Posterior cingulate gyrus (tissue), 11 donors: ENCODE results near the gene SFT2D2.
"Not testable (repeated sequence)": the region's sequence is repeated elsewhere in the genome, so short reads cannot be mapped to it uniquely, and the experiment has no call there.

Source experiments
- DNase-seq, 10 donors: peaks; one replicate each; pipeline versions ENCODE4 v3.0.0 to v3.0.0-alpha.2; 2020 to 2021; ENCODE audit warnings: mixed read lengths in 3 of 10
- intact Hi-C: fragments of 100-400 bp; cut with DNase I; formaldehyde crosslinking; loops from one replicate; pipeline ENCODE4 v1.15.1; 2023

SFT2D2 gene

DNA sequence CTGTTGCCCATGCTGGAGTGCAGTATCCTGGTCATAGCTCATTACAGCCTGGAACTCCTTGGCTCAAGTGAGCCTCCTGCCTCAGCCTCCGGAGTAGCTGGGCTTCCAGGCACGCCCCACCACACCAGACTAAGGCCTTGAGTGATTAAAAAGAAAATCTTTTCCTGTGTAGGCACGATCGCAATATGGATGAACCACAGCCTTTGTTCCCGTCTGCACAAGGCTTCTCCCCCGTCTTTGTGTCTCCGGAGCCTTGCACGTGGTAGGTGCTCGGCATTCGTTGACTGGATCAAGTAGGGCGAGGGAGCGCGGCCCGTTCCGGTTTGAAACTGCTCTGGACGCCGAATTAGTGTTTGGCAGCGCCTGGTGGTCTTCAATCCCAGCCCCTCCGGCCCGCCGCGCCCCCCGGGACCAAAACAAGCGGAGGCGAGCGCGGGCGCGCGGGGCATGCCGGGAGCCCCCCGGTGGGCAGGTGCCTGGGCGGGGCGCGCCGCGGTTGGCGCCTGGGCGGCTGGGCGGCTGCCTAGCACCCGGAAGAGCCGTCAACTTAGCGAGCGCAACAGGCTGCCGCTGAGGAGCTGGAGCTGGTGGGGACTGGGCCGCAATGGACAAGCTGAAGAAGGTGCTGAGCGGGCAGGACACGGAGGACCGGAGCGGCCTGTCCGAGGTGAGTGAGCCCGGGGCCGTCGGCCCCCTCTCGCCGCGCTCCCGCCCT lies at the start of gene SFT2D2:
SFT2D2 (plus strand) TSS at position 529 of the 715 bp plus-strand sequence; CDS start at position 605, 76 bp downstream.
- intact Hi-C loops = loop anchor here (5.0 kb wide), 1 partner anchor 48 kb away; the partner anchor contains the start of gene TIPRL
- peak; percentile 35 to 95 (median 64) for DNase-seq

- intact Hi-C loops = loop anchor here (5.0 kb wide), 1 partner anchor 49 kb away; the partner anchor contains the start of gene SFT2D2
- DNase-seq = no peak
Measured at GRCh38 chr1:168178227-168178637, 47.6 kb upstream of the SFT2D2 start.

DNA sequence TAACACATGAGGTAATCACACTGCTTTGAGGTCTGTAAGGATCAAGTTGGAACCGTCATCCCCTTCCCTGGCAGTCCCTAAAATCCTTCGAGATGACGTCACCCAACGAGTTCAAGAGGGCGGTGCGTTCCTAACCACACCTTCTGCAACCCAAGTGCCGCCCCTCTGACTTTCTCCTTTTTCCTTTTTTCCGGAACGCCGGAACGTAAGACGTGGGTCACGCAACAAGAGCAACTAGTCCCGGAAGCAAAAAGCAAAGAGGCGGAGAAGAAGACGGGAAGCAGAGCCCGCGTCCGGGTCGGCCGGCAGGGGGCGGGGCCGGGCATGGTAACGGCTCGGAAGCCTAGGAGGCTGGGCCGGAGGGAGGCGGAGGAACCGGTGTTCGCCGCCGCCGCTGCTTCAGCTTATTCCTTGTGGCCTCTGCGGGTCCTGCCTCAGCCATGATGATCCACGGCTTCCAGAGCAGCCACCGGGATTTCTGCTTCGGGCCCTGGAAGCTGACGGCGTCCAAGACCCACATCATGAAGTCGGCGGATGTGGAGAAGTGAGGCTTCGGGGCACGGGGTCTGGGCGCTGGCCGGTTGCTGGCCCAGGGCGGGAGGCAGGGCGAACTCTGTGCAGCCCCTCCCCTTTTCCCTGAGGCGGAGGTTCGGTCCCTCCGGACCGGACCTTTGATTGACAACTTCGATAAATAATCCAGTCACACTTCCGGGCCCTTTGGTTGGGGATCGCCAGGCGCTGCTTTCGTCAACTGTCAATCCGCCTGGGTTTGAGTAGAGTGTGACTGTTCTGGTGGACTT lies 47.0 kb upstream of the SFT2D2 start, which contains the start of gene TIPRL:
TIPRL (plus strand) TSS at position 325 of the 800 bp plus-strand sequence; CDS start at position 441, 116 bp downstream.
- DNase-seq = peak; percentile 91 to 99 (median 96)
- intact Hi-C loops = loop anchor here (5.0 kb wide), 1 partner anchor 48 kb away; the partner anchor contains the start of gene SFT2D2

- DNase-seq = peak in 3 of 10 donors; percentile 6 to 17 (median 13)
- intact Hi-C loops = loop anchor here (5.0 kb wide), 1 partner anchor 48 kb away; the partner anchor contains the start of gene SFT2D2
Measured at GRCh38 chr1:168179438-168180147, 46.2 kb upstream of the SFT2D2 start.

DNA sequence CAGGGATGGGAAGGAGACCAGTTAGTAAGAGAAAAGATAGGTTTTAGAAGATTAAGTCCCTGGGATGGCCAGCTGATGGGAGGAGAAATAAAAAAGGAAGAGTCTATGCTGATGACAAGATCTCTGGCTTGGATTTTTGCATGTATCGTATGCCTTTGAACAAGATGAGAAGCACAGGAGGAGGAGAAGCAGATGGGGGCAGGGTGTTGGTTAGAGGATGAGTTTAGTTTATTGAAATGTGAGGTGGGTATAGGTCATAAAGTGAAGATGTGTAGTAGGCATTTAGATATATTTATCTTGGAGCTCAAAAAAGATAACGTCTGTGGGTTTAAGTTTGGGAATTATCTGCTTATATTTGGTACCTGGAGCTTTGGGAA lies 45.7 kb upstream of the SFT2D2 start:
- intact Hi-C loops = no loop called here
- DNase-seq = no peak

- peak in 1 of 10 donors; percentile 57 for DNase-seq
- intact Hi-C loops = not testable (repeated sequence)
Measured at GRCh38 chr1:168181063-168181720, 44.6 kb upstream of the SFT2D2 start.

DNA sequence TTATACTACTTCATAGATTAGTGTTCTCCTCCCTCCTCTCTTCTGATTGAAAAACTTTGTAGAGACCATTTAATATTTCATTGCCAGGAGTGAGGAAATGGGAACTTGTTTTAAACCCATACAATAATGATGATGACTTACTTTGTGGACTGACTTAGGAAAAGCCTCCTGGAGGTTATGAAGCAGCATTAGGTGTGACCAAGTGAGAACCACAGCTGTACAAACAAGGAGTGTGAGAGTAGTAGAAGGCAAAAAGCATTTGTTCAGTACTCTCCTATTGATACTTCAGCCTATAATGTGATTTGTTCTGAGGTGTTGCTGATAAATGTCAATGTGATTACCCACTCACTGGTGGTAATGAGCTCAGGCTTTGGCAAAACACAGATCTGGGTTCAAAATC lies 38.6 kb upstream of the SFT2D2 start:
- intact Hi-C loops = no loop called here
- DNase-seq = no peak

DNA sequence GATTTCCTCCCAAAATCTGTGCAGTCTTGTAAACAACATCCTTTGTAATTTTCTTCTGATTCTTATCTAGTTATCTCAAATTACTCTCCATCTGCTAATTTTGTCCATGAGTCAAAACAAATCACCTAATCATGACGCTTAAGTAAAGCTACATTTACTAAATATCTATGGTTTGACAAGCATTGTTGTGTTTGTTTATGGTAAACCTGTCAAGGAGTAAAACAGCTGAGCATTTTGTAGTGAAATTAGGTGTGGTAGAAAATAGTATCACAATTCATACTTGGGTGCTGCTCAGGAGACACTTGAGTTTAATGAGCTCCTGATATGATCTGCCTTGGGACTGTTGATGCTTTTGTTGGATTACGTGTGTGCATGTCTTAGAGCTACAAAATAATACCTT lies 35.4 kb upstream of the SFT2D2 start:
- intact Hi-C loops = no loop called here
- no peak for DNase-seq

DNA sequence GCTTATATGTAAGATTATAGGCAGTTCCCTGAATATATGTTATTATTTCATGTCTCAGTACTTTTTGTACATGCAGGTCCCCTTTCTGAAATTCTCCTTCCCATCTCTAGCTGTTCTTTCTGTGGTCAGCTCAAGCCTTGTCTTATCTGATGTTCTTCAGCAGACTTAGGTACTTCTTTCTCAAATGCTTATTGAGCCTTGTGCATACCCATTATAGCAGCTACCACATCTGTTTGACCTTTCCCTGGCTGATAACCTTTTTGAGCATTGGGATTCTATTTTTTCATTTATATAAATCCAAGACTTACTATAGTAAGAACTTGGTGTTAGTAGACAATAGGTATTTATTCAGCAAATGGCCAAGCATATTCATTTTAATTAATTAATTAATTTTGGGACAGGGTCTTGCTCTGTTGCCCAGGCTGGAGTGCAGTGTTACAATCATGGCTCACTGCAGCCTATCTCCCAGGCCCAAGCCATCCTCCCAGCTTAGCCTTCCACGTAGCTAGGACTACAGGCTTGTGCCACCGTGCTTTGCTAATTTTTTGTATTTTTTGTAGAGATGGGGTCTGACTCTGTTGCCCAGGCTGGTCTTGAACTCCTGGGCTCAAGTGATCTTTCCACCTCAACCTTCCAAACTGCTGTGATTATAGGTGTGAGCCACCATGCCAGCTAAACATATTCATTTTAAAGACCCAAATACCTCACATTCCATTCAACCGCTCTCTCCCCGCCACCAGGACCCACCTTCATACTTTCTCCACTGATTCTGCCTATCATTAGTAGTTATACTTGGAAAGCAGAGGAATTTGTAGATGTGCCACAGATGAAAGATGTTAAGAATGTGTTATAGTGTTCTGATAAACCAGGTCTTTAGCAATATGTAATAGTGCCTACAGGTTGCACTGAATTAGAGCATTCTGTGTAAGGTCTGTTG lies 30.3 kb upstream of the SFT2D2 start:
- peak in 1 of 10 donors; percentile 22 for DNase-seq
- intact Hi-C loops = no loop called here

GRCh38 chr1:168199056-168199455 lies 26.7 kb upstream of the SFT2D2 start:
- intact Hi-C loops = no loop called here
- no peak for DNase-seq

DNA sequence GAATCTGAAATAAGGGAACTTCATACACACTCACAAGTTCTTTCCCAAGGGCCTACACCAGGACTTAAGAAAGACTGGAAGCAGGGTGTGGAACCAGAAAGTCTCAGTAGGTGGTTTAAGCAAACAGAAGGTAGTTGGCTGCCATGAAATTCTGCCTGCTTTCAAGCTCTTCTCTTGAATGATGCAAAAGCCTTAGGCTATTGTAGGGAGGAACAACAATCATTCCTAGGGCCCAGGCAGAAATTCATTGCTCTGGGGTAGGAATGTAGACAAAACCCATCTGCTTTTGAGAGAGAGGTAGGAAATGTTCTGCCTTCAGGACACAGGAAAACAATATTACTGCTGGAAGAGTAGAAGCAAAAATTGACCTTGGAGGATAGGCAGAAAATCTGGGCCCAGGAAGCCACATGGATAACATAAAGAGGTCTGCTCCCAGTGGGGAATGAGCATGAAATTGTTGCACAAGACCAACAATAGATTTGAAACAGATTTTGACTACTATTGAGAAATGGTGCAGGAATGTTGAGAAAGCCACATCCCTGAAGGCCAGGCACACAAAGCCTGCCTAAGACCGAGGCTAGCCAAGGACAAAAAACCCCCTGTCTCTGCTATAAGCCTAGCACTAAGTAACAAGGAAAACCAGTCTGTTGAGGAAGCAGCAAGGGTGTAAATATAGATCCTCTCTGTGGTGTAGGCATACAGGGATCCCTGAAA lies 22.7 kb upstream of the SFT2D2 start:
- DNase-seq = no peak
- intact Hi-C loops = no loop called here

GRCh38 chr1:168206111-168206510 lies 19.7 kb upstream of the SFT2D2 start:
- DNase-seq = no peak
- intact Hi-C loops = no loop called here

GRCh38 chr1:168207673-168208072 lies 18.1 kb upstream of the SFT2D2 start:
- DNase-seq, intact Hi-C loops: not testable (repeated sequence)

GRCh38 chr1:168210312-168210711 lies 15.5 kb upstream of the SFT2D2 start:
- no peak for DNase-seq
- intact Hi-C loops = no loop called here

GRCh38 chr1:168213349-168213748 lies 12.5 kb upstream of the SFT2D2 start:
- no peak for DNase-seq
- intact Hi-C loops = no loop called here

- DNase-seq = no peak
- intact Hi-C loops = no loop called here
Measured at GRCh38 chr1:168216171-168216570, 9.6 kb upstream of the SFT2D2 start.

GRCh38 chr1:168217664-168218063 lies 8.1 kb upstream of the SFT2D2 start:
- intact Hi-C loops = no loop called here
- no peak for DNase-seq

- no peak for DNase-seq
- intact Hi-C loops = no loop called here
Measured at GRCh38 chr1:168218658-168219057, 7.1 kb upstream of the SFT2D2 start.
